ENCODE results near the gene PPP1R27. TPM values are rescaled to one million over a fixed set of nuclear protein-coding genes. Genes with fewer than 3 reads are reported as not detected.

Gene PPP1R27
- total and polyA plus RNA-seq, 2 donors (not counting 3 experiments of a cell fraction or from before 2014, with no cell fraction given) = not detected

GRCh38 chr17:81838753-81839255 is 4.0 kb upstream of the PPP1R27 start:
- dilution Hi-C loops (cut with MboI; ENCODE audit: extremely low pct_ligation_motif_present, low sequenced_read_pairs) (no loop called here), intact Hi-C loops (cut with micrococcal nuclease) (no loop called here)
- peaks cover 5 to 15% of the 10 kb centered on the region in 2 experiments for H3K36me3 ChIP-seq (ENCODE audit: control insufficient read depth in 2 of 2, extremely low read depth in 1 of 2, insufficient read depth in 2 of 2, low read length in 2 of 2)
- FAIRE-seq (no peak), DNase-seq (ENCODE audit: low read depth, low spot score) (no peak)
- H3K9me3 ChIP-seq (replicated peaks; ENCODE audit: control insufficient read depth, insufficient read depth, low read length) = no peaks in the 10 kb centered on the region
- no peak overlapping the region for H3K9ac ChIP-seq (replicated peaks; ENCODE audit: extremely low read depth, insufficient read depth, low read length)
- H3K4me3 ChIP-seq (replicated peaks in 1 of 3; ENCODE audit: insufficient read depth in 1 of 3, low read depth in 1 of 3, low read length in 3 of 3) = no peak overlapping the region
- ChIA-PET POLR2A (no interaction called here), CTCF (interaction anchor here (0.8 kb wide), 1 partner anchor 32 kb away, joined by 3 read pairs; no protein-coding TSS in a partner anchor)
- TF ChIP-seq EZH2 (IDR thresholded peaks at IDR 0.05; ENCODE audit: borderline replicate concordance, low read depth, low read length, severe bottlenecking) (no peak), GATA2 (IDR thresholded peaks at IDR 0.05; ENCODE audit: insufficient read depth, insufficient read length, low read depth, low read length) (no peak), MYC (IDR thresholded peaks at IDR 0.05; ENCODE audit: low read depth, low read length) (no peak), MAX (IDR thresholded peaks at IDR 0.05; ENCODE audit: insufficient read depth, insufficient read length) (no peak)
- TF ChIP-seq, protein P1, sequence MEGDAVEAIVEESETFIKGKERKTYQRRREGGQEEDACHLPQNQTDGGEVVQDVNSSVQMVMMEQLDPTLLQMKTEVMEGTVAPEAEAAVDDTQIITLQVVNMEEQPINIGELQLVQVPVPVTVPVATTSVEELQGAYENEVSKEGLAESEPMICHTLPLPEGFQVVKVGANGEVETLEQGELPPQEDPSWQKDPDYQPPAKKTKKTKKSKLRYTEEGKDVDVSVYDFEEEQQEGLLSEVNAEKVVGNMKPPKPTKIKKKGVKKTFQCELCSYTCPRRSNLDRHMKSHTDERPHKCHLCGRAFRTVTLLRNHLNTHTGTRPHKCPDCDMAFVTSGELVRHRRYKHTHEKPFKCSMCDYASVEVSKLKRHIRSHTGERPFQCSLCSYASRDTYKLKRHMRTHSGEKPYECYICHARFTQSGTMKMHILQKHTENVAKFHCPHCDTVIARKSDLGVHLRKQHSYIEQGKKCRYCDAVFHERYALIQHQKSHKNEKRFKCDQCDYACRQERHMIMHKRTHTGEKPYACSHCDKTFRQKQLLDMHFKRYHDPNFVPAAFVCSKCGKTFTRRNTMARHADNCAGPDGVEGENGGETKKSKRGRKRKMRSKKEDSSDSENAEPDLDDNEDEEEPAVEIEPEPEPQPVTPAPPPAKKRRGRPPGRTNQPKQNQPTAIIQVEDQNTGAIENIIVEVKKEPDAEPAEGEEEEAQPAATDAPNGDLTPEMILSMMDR (IDR thresholded peaks at IDR 0.05; ENCODE audit: extremely low read depth in 1 of 2, insufficient read depth in 1 of 2, low read depth in 1 of 2, low read length in 2 of 2) = no peak
- H3K4me1 ChIP-seq (ENCODE audit: control insufficient read depth, extremely low read depth, insufficient read depth, low read length) = peaks cover under 1% of the 10 kb centered on the region
- no peak overlapping the region for H3K27ac ChIP-seq (ENCODE audit: insufficient read depth, low read depth, low read length)
- no peaks in the 10 kb centered on the region for H3K27me3 ChIP-seq (ENCODE audit: control insufficient read depth in 2 of 2, insufficient read depth in 2 of 2, low read length in 2 of 2)
- H3K9me1 ChIP-seq (replicated peaks; ENCODE audit: control insufficient read depth, extremely low read depth, insufficient read depth, low read length) = no peaks in the 10 kb centered on the region
- no peaks in the 10 kb centered on the region for H3K79me2 ChIP-seq (ENCODE audit: control insufficient read depth, insufficient read depth, low read length)
- no peaks in the 10 kb centered on the region for H4K20me1 ChIP-seq (replicated peaks; ENCODE audit: control insufficient read depth, extremely low read depth, insufficient read depth, low read length)
- no peak overlapping the region for H2AFZ ChIP-seq (ENCODE audit: low read depth, low read length)
- BruUV-seq (replicated peaks) = no TSS peak
- no peak overlapping the region for H3K4me2 ChIP-seq (ENCODE audit: insufficient read depth, low read length)

- no peak overlapping the region for H3K9ac ChIP-seq (replicated peaks; ENCODE audit: extremely low read depth, insufficient read depth, low read length)
- H3K27ac ChIP-seq (ENCODE audit: insufficient read depth, low read depth, low read length) = no peak overlapping the region
- H3K9me1 ChIP-seq (replicated peaks; ENCODE audit: control insufficient read depth, extremely low read depth, insufficient read depth, low read length) = no peaks in the 10 kb centered on the region
- H3K4me3 ChIP-seq (replicated peaks in 1 of 3; ENCODE audit: insufficient read depth in 1 of 3, low read depth in 1 of 3, low read length in 3 of 3) = no peak overlapping the region
- DNase-seq (ENCODE audit: low read depth, low spot score) = no peak
- peaks cover 6% of the 10 kb centered on the region for H3K4me1 ChIP-seq (ENCODE audit: control insufficient read depth, extremely low read depth, insufficient read depth, low read length)
- TF ChIP-seq POLR2AphosphoS5 (IDR thresholded peaks at IDR 0.05; ENCODE audit: insufficient read depth, low read depth, low read length) = no peak
- TF ChIP-seq MYC (IDR thresholded peaks at IDR 0.05; ENCODE audit: low read depth, low read length) = no peak
- no peak for TF ChIP-seq MAX (IDR thresholded peaks at IDR 0.05; ENCODE audit: insufficient read depth, insufficient read length)
- no peak for TF ChIP-seq FOS (IDR thresholded peaks at IDR 0.05; ENCODE audit: borderline replicate concordance, insufficient read depth, low read length)
- TF ChIP-seq, protein P1 (IDR thresholded peaks at IDR 0.05; ENCODE audit: extremely low read depth in 1 of 2, insufficient read depth in 1 of 2, low read depth in 1 of 2, low read length in 2 of 2) = no peak
- TF ChIP-seq JUN (IDR thresholded peaks at IDR 0.05; ENCODE audit: borderline replicate concordance, insufficient read depth, insufficient read length, low read depth) = no peak
- no peak for TF ChIP-seq POLR2A (IDR thresholded peaks at IDR 0.05; ENCODE audit: low read depth, low read length)
- TF ChIP-seq EZH2 (IDR thresholded peaks at IDR 0.05; ENCODE audit: borderline replicate concordance, low read depth, low read length, severe bottlenecking) = no peak
- TF ChIP-seq GATA2 (IDR thresholded peaks at IDR 0.05; ENCODE audit: insufficient read depth, insufficient read length, low read depth, low read length) = no peak
- H3K27me3 ChIP-seq (ENCODE audit: control insufficient read depth in 2 of 2, insufficient read depth in 2 of 2, low read length in 2 of 2) = no peaks in the 10 kb centered on the region
- FAIRE-seq = no peak
- peaks cover 0 to 3% of the 10 kb centered on the region in 2 experiments for H3K36me3 ChIP-seq (ENCODE audit: control insufficient read depth in 2 of 2, extremely low read depth in 1 of 2, insufficient read depth in 2 of 2, low read length in 2 of 2)
- dilution Hi-C loops (cut with MboI; ENCODE audit: extremely low pct_ligation_motif_present, low sequenced_read_pairs) = no loop called here
- ChIA-PET POLR2A (no interaction called here), CTCF (no interaction called here)
- H3K79me2 ChIP-seq (ENCODE audit: control insufficient read depth, insufficient read depth, low read length) = no peaks in the 10 kb centered on the region
- H3K9me3 ChIP-seq (replicated peaks; ENCODE audit: control insufficient read depth, insufficient read depth, low read length) = no peaks in the 10 kb centered on the region
- intact Hi-C loops (cut with micrococcal nuclease) = no loop called here
- BruUV-seq (replicated peaks) = no TSS peak
- H2AFZ ChIP-seq (ENCODE audit: low read depth, low read length) = no peak overlapping the region
- no peak overlapping the region for H3K4me2 ChIP-seq (ENCODE audit: insufficient read depth, low read length)
- H4K20me1 ChIP-seq (replicated peaks; ENCODE audit: control insufficient read depth, extremely low read depth, insufficient read depth, low read length) = no peaks in the 10 kb centered on the region
Observed at GRCh38 chr17:81837641-81838040, 2.8 kb upstream of the PPP1R27 start.

Measured in endothelial cell of umbilical vein (primary cell).